Measurements from ENCODE around the gene FDXACB1.
"Not testable (repeated sequence)": the region's sequence is repeated elsewhere in the genome, so short reads cannot be mapped to it uniquely, and the experiment has no call there.

The FDXACB1 gene

GRCh38 chr11:111908639-111909305 is 29.8 kb upstream of the FDXACB1 start:
- DNase-seq (ENCODE audit: low read depth in 2 of 2): no peak

DNA sequence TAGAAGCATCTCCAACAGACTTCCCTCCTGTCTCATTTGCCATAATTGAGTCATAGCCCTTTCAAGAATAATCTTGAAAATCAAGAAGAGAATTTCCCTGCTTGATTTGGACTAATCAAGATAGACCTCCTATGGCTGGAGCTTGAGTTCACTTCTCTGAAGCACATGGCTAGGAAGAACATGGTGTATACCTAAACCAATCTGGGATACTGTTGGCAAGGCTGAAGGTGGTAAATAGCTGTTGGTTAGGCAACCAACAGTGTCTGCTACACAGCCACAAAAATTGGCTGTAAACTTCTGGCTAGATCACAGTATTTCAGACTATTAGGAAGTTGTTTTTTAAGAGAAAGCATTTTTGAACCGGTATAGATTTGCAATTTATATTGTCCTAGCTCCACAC is 27.7 kb upstream of the FDXACB1 start:
- no peak for DNase-seq (ENCODE audit: low read depth in 2 of 2)

DNA sequence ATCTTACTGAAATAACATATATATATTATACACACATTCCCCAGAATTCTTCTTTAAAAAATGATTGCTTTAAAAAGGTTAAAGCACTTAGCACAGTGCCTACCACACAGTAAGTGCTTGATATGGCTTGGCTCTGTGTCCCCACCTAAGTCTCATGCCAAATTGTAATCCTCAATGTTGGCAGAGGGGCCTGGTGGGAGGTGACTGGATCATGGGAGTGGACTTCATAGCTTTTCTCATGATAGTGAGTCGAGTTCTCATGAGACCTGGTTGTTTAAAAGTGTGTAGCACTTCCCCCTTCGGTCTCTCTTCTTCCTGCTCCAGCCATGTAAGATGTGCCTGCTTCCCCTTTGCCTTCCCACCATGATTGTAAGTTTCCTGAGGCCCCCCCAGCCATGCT is 26.4 kb upstream of the FDXACB1 start:
- no peak for DNase-seq (ENCODE audit: low read depth in 2 of 2)

DNA sequence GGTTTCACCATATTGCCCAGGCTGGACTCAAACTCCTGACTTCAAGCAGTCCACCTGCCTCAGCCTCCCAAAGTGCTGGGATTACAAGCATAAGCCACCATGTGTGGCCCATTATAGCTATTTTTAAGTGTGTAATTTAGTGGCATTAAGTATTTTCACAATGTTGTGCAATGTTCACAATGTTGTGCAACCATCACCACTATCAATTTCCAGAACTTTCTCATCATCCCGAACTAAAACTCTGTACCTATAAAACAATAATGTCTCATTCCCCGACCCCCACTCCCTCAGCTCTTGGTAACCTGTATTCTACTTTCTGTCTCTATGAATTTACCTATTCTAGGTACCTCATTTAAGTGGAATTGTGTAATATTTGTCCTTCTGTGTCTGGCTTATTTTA is 7.9 kb upstream of the FDXACB1 start:
- DNase-seq (ENCODE audit: low read depth in 2 of 2): no peak

GRCh38 chr11:111886032-111886431 is 7.1 kb upstream of the FDXACB1 start:
- DNase-seq (ENCODE audit: low read depth in 2 of 2): no peak

- not testable (repeated sequence) for DNase-seq (ENCODE audit: low read depth in 2 of 2)
These were observed 6.1 kb upstream of the FDXACB1 start for GRCh38 chr11:111885053-111885452.

GRCh38 chr11:111882202-111882601 is 3.2 kb upstream of the FDXACB1 start:
- DNase-seq (ENCODE audit: low read depth in 2 of 2): no peak

DNA sequence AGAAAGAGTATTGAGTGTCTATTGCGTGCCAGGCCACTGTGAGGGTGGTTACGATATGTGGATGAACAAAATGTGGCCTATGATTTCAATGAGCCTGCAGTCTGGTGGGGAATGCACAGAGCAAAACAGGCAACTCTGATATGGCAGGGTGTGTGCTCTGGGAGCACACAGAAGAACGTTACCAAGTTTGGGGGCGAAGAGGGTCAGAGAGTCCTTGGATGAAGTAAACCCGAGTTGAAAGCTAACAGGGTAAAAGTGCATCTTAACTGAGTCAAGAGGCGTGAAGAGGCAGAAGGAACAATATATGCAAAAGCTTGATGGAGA is 634 bp upstream of the FDXACB1 start:
- DNase-seq (ENCODE audit: low read depth in 2 of 2): no peak

DNA sequence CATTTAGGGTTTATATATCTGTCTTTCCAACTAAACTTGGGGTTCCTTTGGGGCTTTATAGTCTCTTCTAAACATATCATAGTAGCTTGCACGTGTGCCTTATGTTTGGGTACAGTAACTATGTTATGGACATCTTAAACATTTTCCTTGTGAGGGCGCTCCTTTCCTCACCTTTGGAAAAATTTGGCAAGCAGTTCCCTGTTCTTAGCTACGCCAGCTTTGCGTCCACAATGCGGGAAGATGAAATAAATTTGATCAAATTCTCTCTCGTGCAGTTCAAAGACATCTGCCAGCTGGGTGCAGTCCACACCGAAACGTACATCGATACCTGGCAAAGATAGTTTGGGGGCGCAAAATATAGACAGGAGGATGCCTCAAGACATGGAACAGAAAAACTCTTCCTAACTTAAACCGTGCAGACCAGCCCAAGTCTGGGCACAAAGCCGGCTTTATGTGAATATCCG is 548 bp downstream of the FDXACB1 start:
- no peak for DNase-seq (ENCODE audit: low read depth in 2 of 2)

DNA sequence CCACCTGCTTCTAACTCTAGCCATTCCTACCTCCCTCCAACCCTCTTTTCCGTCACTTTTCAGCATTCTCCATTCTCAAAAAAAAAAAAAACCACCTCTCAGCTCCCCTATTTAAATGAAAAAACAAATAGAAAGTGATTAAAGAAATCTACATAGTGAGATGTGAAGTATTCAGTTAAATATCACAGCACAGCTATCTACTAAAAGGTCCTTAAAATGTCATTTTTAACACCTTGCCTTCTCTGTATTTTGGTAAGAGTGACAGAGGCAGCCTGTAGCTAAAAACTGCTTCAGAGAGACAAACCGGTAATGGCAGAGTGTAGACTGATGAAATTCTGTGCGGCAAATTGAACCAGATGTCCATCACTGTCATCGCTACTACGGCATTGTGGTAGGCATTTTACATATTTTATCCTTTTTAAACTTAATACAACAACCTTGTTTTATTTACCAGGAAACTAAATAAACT is 7.2 kb downstream of the FDXACB1 start:
- no peak for DNase-seq (ENCODE audit: low read depth in 2 of 2)

- peak; percentile 73 to 77 for DNase-seq (ENCODE audit: low read depth in 2 of 2)
These were observed 7.9 kb downstream of the FDXACB1 start, which contains the start of gene ALG9 for GRCh38 chr11:111870886-111871692. ALG9 (minus strand) TSS chr11:111871581; CDS start chr11:111871482, 99 bp downstream.

- no peak for DNase-seq (ENCODE audit: low read depth in 2 of 2)
These were observed 8.5 kb downstream of the FDXACB1 start for GRCh38 chr11:111870522-111870885.

DNA sequence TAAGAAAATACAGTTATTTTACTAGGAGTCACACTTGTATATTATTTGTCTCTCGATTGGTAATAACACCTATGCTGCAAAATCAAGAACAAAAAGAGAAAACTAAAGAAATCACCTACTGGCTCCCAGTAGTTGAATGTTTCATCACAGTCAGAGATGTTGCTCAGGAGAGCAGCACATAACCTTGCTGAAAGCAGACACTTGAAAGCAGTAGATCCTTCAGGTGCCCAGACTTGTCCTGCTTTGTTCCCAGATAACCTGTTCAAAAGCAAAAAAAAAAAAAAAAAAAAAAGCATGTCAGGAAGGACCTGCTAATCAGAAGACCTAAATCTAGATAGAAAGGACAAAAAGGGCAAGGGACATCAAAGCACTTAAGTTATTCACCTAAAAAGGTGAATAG is 8.9 kb downstream of the FDXACB1 start:
- no peak for DNase-seq (ENCODE audit: low read depth in 2 of 2)

DNA sequence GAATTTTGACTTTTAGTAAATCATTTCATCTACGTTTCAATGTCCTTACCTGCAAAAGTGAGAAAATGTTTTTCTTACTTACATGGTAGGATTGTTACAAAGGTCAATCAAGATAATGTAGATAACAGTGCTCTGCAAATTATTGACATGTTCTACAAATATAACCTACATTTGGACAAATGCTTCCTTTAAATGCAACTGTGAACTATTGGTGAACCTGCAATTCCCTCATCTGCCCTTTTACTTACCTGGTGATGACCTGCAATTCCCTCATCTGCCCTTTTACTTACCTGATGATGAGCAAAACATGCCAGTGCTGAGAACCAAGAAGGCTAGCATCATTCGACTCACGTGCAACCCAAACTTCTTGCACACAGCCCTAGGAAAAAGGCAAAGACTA is 18.7 kb downstream of the FDXACB1 start:
- DNase-seq (ENCODE audit: low read depth in 2 of 2): no peak

- DNase-seq (ENCODE audit: low read depth in 2 of 2): no peak
These were observed 23.5 kb downstream of the FDXACB1 start for GRCh38 chr11:111855506-111855905.

DNA sequence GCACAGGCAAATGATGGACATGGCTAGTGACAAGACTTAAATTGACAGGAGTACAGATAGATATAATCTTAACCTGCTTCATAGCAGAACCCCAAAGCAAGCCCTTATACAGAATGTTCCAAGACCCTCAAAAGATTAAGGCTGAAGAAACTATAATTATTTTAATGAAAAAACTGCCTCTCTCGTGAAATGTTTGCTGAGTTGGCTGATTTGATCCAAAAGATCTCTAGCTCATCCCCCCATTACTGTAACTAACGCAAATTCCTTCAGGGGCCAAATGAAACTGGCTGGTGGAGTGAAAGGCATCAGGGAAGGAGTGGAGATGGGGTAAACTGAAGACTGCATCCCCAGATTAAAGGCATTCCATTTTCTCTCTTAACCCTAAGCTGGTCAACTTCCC is 26.9 kb downstream of the FDXACB1 start:
- no peak for DNase-seq (ENCODE audit: low read depth in 2 of 2)

- DNase-seq (ENCODE audit: low read depth in 2 of 2): no peak
These were observed 27.3 kb downstream of the FDXACB1 start for GRCh38 chr11:111851636-111852035.

- DNase-seq (ENCODE audit: low read depth in 2 of 2): no peak
These were observed 27.9 kb downstream of the FDXACB1 start for GRCh38 chr11:111851067-111851466.

DNA sequence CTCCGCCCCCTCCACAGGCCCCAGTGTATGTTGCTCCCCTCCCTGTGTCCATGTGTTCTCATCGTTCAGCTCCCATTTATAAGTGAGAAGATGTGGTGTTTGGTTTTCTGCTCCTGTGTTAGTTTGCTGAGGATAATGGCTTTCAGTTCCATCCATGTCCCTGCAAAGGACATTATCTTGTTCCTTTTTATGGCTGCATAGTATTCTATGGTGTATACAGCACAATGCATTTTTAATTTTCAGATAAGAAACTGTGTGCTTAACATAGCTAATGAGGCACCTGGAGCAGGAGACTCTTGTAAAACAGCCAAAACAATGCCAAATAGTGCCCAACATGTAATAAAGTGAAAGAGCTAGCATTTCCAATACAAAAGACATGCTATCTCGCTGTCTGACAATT is 29.3 kb downstream of the FDXACB1 start:
- DNase-seq (ENCODE audit: low read depth in 2 of 2): no peak

GRCh38 chr11:111846636-111847035 is 32.3 kb downstream of the FDXACB1 start:
- DNase-seq (ENCODE audit: low read depth in 2 of 2): no peak

- no peak for DNase-seq (ENCODE audit: low read depth in 2 of 2)
These were observed 32.9 kb downstream of the FDXACB1 start for GRCh38 chr11:111846063-111846462.

DNA sequence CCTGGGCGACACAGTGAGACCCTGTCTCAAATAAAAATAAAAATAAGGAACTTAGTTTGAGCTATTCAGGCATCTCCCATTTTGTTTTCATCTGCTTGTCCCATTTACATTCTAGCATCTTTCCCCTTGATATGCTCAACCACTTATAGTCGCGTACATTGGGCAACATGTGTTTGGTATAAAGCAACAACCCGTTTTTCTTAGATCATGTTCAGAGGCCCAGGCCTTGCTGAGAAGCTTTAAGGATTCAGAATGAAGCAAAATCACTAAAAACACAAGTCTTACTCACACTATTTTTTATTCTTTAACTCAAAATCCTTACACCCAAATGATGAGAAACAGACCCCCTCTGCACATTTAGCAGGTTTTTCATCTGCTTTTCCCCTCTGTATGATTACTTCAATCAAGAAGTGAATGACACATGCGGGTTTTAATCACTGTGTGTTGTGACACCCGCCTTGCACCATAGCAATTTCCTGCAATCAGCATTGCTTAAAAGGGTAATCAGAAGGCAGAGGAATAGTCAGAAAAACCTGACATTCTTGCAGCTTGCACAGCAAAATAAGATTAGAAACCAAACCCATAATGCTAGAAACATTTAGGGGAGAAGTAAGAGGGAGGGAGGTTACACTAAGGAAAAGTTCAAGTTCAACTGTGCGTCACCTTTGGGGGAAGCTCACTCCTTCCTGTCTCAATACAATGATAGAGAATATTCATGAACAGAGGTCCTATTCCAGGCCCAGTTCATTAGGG is 33.5 kb downstream of the FDXACB1 start:
- DNase-seq (ENCODE audit: low read depth in 2 of 2): no peak

DNA sequence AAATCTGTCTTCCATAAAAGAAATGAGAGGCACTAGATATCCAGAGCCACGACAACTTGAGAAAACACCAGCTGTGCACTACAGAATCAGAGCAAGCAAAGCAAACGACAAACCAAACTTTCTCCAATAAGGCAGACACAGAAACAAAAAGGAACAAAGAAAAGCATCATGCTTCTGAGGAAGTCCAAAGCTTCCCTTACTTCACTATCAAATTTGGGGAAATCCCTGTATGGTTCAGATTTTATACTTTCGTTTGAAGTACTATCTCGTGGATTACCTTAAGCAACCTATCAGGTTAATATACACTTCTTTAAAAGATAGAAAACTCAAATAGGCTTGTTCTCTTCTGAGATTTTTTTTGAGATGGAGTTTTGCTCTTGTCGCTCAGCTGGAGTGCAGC is 35.3 kb downstream of the FDXACB1 start:
- DNase-seq (ENCODE audit: low read depth in 2 of 2): no peak

All from activated CD8-positive, alpha-beta memory T cell treated with anti-CD3 and anti-CD28 coated beads for 4 hours (primary cell).